ENCODE results near the gene PCK1. TPM values are rescaled to one million over a fixed set of nuclear protein-coding genes. Genes with fewer than 3 reads are reported as not detected.
A peak's percentile ranks its signal among the peaks of the same experiment; 100 is the strongest.

PCK1 gene
- total and polyA plus RNA-seq, 2 of the 13 experiments (the other 11 are each of a cell fraction or from before 2014, with no cell fraction given): 6.5 to 12.6 TPM

DNA sequence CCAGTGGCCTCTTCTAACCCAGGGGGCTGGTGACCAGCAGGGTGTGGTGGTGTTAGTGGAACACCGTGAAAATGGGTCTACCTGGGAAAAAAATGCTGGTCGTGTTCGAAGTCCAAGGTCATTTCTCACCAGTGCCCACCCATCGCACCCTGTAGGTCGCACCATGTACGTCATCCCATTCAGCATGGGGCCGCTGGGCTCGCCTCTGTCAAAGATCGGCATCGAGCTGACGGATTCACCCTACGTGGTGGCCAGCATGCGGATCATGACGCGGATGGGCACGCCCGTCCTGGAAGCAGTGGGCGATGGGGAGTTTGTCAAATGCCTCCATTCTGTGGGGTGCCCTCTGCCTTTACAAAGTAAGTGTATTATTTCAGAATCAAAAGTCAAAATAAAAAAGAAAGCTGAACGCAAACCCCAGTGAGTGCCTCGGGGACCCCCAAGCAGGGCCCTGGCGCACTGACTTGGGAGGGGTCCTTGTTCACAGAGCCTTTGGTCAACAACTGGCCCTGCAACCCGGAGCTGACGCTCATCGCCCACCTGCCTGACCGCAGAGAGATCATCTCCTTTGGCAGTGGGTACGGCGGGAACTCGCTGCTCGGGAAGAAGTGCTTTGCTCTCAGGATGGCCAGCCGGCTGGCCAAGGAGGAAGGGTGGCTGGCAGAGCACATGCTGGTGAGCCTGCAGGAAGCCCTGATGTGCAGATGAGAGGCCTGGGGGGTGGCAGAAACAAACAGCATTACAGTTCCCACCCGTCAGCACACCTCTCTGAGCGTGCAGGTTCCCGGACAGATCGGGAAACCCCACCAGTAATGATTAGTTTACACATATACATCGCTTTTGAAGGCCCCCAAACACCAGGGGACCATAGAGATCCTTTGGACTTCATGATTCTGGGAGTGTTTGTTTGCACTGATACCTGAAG, 1.9 kb downstream of the PCK1 start (continued):
- TF ChIP-seq ZNF547 (CRISPR knock-in tag; IDR thresholded peaks at IDR 0.05) (no peak), POLR2G (IDR thresholded peaks at IDR 0.05; ENCODE audit: low read depth, low read length) (no peak), IRF2 (CRISPR knock-in tag; IDR thresholded peaks at IDR 0.05) (no peak), ZNF724P (CRISPR knock-in tag; IDR thresholded peaks at IDR 0.05; ENCODE audit: borderline replicate concordance) (no peak), FOXK2 (IDR thresholded peaks at IDR 0.05) (no peak), ZNF644 (CRISPR knock-in tag; IDR thresholded peaks at IDR 0.05; ENCODE audit: low read depth) (no peak), SAFB2 (CRISPR knock-in tag; IDR thresholded peaks at IDR 0.05; ENCODE audit: borderline replicate concordance, low read depth) (peak; percentile 36; the same call in 1 of the 2 replicates), ZNF75D (CRISPR knock-in tag; IDR thresholded peaks at IDR 0.05; ENCODE audit: borderline replicate concordance) (no peak), ZMYM4 (CRISPR knock-in tag; IDR thresholded peaks at IDR 0.05) (no peak), ELF1 (CRISPR knock-in tag; IDR thresholded peaks at IDR 0.05) (no peak), BHLHE40 (IDR thresholded peaks at IDR 0.05; ENCODE audit: low read length) (no peak), TAF1 (CRISPR knock-in tag; IDR thresholded peaks at IDR 0.05) (no peak)
- TF ChIP-seq, protein P1, sequence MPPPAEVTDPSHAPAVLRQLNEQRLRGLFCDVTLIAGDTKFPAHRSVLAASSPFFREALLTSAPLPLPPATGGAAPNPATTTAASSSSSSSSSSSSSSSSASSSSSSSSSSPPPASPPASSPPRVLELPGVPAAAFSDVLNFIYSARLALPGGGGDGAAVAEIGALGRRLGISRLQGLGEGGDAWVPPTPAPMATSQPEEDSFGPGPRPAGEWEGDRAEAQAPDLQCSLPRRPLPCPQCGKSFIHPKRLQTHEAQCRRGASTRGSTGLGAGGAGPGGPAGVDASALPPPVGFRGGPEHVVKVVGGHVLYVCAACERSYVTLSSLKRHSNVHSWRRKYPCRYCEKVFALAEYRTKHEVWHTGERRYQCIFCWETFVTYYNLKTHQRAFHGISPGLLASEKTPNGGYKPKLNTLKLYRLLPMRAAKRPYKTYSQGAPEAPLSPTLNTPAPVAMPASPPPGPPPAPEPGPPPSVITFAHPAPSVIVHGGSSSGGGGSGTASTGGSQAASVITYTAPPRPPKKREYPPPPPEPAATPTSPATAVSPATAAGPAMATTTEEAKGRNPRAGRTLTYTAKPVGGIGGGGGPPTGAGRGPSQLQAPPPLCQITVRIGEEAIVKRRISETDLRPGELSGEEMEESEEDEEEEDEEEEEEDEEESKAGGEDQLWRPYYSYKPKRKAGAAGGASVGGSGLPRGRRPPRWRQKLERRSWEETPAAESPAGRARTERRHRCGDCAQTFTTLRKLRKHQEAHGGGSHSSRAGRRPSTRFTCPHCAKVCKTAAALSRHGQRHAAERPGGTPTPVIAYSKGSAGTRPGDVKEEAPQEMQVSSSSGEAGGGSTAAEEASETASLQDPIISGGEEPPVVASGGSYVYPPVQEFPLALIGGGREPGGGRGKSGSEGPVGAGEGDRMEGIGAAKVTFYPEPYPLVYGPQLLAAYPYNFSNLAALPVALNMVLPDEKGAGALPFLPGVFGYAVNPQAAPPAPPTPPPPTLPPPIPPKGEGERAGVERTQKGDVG (CRISPR knock-in tag; IDR thresholded peaks at IDR 0.05; ENCODE audit: borderline replicate concordance): no peak
- TF ChIP-seq, protein P2, sequence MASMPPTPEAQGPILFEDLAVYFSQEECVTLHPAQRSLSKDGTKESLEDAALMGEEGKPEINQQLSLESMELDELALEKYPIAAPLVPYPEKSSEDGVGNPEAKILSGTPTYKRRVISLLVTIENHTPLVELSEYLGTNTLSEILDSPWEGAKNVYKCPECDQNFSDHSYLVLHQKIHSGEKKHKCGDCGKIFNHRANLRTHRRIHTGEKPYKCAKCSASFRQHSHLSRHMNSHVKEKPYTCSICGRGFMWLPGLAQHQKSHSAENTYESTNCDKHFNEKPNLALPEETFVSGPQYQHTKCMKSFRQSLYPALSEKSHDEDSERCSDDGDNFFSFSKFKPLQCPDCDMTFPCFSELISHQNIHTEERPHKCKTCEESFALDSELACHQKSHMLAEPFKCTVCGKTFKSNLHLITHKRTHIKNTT (CRISPR knock-in tag; IDR thresholded peaks at IDR 0.05): no peak
- TF ChIP-seq, protein P3, sequence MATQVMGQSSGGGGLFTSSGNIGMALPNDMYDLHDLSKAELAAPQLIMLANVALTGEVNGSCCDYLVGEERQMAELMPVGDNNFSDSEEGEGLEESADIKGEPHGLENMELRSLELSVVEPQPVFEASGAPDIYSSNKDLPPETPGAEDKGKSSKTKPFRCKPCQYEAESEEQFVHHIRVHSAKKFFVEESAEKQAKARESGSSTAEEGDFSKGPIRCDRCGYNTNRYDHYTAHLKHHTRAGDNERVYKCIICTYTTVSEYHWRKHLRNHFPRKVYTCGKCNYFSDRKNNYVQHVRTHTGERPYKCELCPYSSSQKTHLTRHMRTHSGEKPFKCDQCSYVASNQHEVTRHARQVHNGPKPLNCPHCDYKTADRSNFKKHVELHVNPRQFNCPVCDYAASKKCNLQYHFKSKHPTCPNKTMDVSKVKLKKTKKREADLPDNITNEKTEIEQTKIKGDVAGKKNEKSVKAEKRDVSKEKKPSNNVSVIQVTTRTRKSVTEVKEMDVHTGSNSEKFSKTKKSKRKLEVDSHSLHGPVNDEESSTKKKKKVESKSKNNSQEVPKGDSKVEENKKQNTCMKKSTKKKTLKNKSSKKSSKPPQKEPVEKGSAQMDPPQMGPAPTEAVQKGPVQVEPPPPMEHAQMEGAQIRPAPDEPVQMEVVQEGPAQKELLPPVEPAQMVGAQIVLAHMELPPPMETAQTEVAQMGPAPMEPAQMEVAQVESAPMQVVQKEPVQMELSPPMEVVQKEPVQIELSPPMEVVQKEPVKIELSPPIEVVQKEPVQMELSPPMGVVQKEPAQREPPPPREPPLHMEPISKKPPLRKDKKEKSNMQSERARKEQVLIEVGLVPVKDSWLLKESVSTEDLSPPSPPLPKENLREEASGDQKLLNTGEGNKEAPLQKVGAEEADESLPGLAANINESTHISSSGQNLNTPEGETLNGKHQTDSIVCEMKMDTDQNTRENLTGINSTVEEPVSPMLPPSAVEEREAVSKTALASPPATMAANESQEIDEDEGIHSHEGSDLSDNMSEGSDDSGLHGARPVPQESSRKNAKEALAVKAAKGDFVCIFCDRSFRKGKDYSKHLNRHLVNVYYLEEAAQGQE (IDR thresholded peaks at IDR 0.05; ENCODE audit: borderline replicate concordance in 1 of 2, low read depth in 1 of 2, low read length in 2 of 2): no peak
- TF ChIP-seq, protein P4, sequence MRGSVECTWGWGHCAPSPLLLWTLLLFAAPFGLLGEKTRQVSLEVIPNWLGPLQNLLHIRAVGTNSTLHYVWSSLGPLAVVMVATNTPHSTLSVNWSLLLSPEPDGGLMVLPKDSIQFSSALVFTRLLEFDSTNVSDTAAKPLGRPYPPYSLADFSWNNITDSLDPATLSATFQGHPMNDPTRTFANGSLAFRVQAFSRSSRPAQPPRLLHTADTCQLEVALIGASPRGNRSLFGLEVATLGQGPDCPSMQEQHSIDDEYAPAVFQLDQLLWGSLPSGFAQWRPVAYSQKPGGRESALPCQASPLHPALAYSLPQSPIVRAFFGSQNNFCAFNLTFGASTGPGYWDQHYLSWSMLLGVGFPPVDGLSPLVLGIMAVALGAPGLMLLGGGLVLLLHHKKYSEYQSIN (CRISPR knock-in tag; IDR thresholded peaks at IDR 0.05; ENCODE audit: borderline replicate concordance): no peak
- TF ChIP-seq, protein P5, sequence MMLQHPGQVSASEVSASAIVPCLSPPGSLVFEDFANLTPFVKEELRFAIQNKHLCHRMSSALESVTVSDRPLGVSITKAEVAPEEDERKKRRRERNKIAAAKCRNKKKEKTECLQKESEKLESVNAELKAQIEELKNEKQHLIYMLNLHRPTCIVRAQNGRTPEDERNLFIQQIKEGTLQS (CRISPR knock-in tag; IDR thresholded peaks at IDR 0.05): no peak
- TF ChIP-seq, protein P6, sequence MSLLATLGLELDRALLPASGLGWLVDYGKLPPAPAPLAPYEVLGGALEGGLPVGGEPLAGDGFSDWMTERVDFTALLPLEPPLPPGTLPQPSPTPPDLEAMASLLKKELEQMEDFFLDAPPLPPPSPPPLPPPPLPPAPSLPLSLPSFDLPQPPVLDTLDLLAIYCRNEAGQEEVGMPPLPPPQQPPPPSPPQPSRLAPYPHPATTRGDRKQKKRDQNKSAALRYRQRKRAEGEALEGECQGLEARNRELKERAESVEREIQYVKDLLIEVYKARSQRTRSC (CRISPR knock-in tag; IDR thresholded peaks at IDR 0.05; ENCODE audit: low read depth): no peak
